ENCODE measurements around the gene PSTK. TPM values are rescaled to one million over a fixed set of nuclear protein-coding genes. Genes with fewer than 3 reads are reported as not detected.

PSTK gene
- total RNA-seq, 1 donor from 2014 or later = 2.7 TPM

DNA sequence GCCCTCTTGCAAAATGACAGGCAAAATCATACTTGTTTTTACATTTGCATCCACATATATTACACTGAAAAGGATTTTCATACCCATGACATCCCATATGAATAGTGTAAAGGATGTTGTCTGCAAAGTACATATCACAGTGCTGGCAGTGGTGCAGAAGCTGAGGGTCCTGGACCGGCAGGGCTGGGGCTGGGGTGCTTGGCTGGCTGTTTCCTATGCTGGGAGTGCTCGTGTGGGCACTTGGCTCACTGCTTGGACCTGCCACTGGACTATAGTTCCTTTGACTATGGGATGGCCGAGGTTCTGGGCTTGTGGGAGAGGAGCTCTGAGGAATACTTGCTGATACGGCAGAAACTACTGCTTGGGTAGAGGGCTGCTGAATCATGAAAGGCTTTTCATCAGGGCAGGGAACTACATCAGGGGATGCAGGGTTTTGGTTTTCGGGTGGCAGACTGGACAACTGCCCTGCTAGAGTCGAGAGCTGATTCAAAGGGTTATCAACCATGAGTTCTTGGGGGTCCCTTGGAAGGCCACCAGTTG, 13.7 kb downstream of the PSTK start:
- no peak for ATAC-seq

GRCh38 chr10:122995936-122996335, 15.7 kb downstream of the PSTK start:
- no peak for ATAC-seq

- no peak for ATAC-seq
Observed at GRCh38 chr10:122997864-122998263, 17.7 kb downstream of the PSTK start.

DNA sequence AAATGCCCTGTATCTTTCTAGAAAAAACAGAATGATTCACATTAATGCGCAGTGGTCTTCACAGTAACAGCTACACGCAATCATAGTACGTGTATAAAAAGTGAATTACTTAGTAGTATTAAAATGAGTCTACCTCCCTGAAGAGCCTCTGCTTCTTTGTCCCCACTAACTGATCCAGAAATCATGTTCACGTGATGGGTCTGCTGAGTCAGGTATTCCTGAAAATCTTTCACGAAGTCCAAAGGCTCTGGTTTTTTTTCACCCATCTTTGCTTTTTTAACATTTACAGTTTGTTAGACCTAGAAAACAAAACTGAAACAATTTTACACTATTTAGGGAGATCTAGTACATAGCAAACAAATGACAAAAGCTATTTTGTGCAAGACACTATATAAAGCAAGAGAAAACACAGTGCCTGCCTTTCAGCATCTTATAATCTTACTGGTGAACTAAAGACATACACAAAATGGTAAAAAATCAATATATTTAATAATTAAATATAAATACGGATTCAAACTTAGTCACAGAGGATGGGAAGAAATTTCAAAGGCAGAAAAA, 18.2 kb downstream of the PSTK start:
- ATAC-seq = no peak

DNA sequence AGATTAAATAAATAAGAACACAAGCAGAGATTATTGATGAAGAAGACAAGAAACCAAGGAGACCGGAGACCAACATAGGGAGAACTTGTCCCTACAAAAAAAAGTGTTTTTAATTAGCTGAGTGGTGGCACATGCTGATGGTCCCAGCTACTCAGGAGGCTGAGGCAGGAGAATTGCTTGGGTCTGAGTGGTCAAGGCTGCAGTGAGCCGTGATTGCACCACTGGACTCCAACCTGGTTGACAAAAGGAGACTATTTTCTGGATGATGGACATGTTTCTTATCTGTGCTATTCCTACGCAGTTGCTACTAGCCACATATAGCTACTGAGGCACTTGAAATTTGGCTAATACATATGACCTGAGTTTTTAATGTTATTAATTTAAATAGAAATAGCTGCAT, 18.7 kb downstream of the PSTK start:
- no peak for ATAC-seq

GRCh38 chr10:122999347-122999746, 19.1 kb downstream of the PSTK start:
- ATAC-seq = peak; percentile 53

- no peak for ATAC-seq
Observed at GRCh38 chr10:123000155-123000554, 20.0 kb downstream of the PSTK start.

DNA sequence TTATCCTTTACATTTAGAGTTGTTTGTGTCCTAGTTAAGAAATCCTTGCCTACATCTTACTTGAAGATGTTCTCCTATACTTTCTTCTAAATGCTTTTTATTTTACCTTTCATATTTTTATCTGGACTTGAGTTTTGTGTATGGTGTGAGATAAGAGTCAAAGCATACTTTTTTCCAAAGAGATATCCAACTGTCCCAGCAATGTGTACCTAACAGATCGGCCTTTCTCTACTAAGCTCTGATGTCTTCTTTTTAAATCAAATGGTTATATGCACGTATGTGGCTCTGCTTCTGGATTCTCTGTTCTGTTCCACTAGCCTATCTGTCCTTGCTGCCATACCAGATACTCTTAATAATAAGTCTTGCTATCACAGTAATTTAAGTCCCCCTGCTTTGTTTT, 21.2 kb downstream of the PSTK start:
- ATAC-seq = no peak

DNA sequence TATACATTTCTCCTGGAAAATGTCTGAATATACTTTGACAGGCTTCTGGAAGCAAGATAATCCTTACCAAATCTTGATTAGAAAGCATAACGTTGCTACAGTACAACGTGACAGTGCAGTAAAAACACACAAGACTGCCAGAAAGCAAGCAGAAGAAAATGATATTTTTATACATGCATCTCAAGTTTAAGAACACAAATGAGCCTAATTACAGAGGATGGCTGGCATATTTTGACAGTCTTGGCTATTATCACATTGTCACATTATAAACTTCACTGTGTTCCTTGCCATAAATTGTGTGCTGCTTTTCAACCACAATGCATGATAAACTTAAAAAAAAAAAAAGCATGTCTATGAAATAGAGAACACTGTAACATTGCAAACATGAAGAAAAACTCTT, 24.1 kb downstream of the PSTK start:
- no peak for ATAC-seq

DNA sequence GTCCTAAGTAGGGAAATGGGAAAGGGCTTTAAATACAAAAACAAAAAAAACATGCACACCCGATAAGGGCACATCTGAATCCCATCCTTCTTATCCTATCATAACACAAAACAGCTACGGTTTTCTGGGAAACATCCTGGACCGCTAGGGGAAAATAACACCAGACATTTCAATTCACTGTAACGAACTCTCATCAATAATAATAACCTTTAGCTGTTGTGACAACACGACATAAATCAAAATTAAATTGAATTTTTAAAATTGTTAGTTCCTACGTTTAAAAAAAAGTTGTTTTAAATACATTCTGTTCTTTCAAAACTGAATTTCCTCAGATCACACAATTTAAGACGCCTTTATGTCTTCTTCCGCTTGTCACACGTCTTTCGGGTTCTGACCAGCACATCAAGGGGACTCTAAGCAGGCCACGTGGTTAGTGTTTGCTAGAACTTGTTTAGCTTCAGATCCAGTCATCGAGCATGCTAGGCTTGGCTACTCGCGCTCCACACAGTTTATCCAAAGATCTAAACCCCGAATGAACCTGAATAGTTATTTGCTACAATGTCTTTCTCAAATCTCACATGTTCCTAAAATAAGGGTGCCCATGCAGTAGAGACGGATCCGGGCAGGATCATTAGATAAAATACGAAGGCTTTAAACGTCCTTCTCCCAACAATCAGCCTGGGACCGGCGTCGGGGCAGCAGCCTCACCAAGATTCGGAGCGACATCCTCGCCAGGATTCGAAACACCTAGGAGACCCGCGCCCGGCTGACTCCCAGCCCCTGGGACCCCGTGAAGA, 27.6 kb downstream of the PSTK start:
- peak; percentile 71 for ATAC-seq

DNA sequence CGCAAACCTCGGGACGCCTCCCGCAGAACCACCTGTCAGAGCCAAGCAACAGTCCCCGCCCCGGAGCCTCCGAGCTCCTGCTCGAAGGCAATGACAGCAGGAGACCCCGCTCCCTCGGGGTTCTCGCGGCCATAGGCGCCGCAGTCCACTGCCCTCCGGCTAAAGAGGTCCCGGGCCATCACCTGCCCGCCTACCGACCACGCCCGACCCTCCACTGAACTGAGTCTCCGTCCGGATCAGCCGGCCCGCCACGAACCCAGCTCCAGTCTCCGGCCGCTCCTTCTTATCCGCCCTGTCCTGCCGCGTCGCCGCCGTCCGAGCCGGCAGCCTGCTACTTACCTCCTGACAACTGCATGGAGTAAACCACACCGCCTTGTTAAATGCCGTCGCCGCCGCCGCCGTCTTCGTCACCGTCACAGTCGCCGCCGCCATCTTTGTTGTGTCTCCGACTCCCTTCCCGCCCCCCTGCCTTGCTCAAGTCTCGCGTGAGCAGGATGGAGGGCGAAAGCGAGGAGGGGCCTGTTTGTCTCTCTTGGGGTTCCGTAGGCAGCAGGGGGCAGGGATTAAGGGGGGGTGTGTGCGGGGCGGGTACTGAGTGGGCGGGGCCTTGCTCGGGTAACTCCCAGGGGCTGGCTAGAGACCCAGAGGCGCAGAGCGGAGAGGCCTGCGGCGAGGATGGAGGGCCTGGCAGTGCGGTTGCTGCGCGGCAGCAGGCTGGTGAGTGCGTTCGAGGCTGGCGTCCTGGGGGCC, 28.3 kb downstream of the PSTK start, which contains the start of the genes ACADSB and IKZF5:
Gene ACADSB, plus strand, starts transcription at position 652 of the 750 bp plus-strand sequence. Its CDS starts 24 bp downstream, at position 676.
Gene IKZF5, minus strand, starts transcription at position 441 of the 750 bp plus-strand sequence. CDS start 10,170 bp downstream, outside the sequence.
- ATAC-seq = peak; percentile 99

- no peak for ATAC-seq
Observed at GRCh38 chr10:123009105-123009820, 29.1 kb downstream of the PSTK start.

DNA sequence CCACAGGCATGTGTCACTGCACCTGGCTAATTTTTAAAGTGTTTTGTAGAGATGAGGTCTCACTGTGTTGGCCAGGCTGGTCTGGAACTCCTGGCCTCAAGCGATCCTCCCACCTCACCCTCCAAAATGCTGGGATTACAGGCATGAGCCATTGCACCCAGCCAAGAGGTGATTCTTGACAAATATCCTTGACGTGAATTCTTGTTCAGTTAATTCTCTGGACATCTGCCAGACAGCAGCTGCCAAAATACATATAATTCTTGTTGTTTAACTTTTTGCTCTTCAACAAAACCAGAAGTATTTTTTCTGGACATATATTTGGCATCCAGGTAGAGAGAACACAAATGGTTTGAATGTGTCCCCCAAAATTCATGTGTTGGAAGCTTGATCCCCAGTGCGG, 31.8 kb downstream of the PSTK start:
- ATAC-seq = no peak

GRCh38 chr10:123013456-123014419, 33.5 kb downstream of the PSTK start:
- peak; percentile 71 for ATAC-seq

DNA sequence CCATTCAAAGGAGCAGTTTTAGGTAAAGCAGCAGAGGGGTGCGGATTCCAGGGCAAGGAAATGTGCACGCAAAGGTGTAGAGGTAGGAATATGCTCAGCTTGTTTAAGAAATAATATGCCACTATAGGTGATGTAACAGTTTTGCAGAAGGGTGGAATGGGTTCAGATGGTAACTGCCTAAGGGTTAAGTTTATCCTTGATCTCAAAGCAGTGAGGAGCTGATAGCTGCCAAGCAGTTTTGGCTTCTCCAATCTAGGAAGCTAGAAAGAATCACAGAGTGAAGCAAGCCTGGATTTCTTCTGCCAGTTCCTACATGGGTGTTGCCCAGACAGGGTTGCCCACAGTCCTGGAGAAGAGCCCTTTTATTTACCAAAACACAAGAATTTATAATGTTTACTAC, 34.6 kb downstream of the PSTK start:
- ATAC-seq = peak; percentile 63

- ATAC-seq = no peak
Observed at GRCh38 chr10:123016228-123016627, 36.0 kb downstream of the PSTK start.

- peak; percentile 85 for ATAC-seq
Observed at GRCh38 chr10:123017421-123018165, 37.4 kb downstream of the PSTK start.

DNA sequence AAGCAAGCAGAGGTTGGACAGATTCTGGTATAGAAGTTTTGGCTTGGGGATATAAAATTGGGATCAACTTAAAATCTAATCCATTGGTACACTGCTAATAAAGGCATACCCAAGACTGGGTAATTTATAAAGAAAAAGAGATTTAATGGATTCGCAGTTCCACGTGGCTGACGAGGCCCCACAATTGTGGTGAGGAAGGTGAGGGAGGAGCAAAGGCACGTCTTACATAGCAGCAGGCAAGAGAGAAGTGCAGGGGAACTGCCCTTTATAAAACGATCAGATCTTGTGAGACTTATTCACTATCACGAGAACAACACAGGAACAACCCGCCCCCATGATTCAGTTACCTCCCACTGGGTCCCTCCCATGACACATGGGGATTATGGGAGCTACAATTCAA, 38.3 kb downstream of the PSTK start:
- no peak for ATAC-seq

DNA sequence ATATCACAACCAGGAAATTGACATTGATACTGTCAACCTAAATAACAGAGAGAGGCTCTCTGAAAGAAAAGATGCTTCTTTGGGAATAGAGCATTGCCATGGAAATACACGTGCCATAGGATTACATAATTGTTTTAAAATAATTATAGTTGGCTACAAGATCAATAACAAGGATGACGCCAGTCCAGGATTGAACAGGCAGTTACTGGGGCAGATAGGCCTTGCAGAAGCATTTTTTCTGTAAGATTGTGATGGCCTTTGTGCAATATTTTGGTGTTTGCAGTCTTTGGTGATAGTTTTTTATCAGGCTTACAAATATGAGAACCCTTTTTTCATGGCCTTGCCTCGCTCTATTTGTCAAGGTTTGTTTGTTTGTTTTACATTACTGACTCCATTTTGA, 39.1 kb downstream of the PSTK start:
- no peak for ATAC-seq

DNA sequence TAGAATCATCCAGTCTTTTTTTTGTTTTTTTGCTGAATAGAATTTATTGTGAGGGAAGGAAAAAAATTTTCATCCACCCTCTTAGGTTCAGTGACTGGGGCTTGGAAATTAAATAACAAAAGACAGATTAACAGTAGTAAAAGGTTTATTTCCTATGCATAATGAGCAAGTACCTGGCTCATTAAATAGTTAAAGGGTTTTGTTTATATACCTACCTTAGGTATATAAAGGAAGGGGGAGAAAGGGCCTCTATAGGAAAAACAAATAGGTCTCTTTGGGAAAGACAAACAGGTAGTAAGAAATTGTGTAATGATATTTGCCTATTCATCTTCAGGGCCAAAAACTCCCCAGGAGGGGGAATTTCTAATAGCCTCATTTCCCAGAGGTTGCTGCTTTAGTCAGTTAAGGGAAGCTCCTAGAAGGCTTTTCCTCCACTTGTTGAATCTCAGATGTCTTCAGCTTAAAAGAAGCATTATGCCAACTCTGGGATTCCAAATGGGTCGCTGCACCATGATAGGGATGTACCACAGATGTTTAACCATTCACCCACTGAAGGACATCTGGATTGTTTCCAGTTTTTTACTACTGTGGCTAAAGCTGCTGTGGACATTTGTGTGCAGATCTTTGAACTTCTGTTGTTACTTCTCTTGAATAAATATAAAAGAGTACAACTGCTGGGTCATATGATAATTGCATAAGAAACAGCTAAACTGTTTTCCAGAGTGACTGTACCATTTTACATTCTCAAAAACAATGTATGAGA, 39.9 kb downstream of the PSTK start:
- no peak for ATAC-seq
